Heart left ventricle (tissue), 16 donors: ENCODE data around the gene CD300C. TPM values are rescaled to one million over a fixed set of nuclear protein-coding genes. Genes with fewer than 3 reads are reported as not detected.

ENCODE experiments used
- ATAC-seq, 4 donors: fragments of 200-7000 bp; cut with Tn5 transposase; one replicate each; pipeline ENCODE4 v1.9.1; 2020 to 2022; ENCODE audit warnings: moderate library complexity in 4 of 4, mild to moderate bottlenecking in 3 of 4, moderate number of reproducible peaks in 1 of 4
- DNase-seq, 5 donors: peaks; one replicate each; pipeline ENCODE4 v3.0.0-alpha.2; 2020
- H3K27ac ChIP-seq, 12 donors: fragments of 200-600 bp; sonication (generic) in 4 of 12; one replicate each; pipeline versions ENCODE4 v1.5.0 to v1.8.0; 2016 to 2022; ENCODE audit warnings: mild to moderate bottlenecking in 2 of 12
- H3K27me3 ChIP-seq, 9 donors: fragments of 200-600 bp; sonication (generic) in 2 of 9; one replicate each; pipeline versions ENCODE4 v1.5.1 to v1.8.0; 2016 to 2022; ENCODE audit warnings: mild to moderate bottlenecking in 3 of 9
- H3K36me3 ChIP-seq, 9 donors: fragments of 200-600 bp; sonication (generic) in 2 of 9; one replicate each; pipeline versions ENCODE4 v1.5.0 to v1.8.0; 2018 to 2022; ENCODE audit warnings: mild to moderate bottlenecking in 2 of 9
- H3K4me1 ChIP-seq, 12 donors: fragments of 200-600 bp; sonication (generic) in 4 of 12; one replicate each; pipeline versions ENCODE4 v1.5.0 to v1.8.0; 2016 to 2022; ENCODE audit warnings: mild to moderate bottlenecking in 3 of 12
- H3K4me3 ChIP-seq, 12 donors: fragments of 200-600 bp; sonication (generic) in 4 of 12; one replicate each; pipeline versions ENCODE4 v1.5.0 to v1.8.0; 2017 to 2022; ENCODE audit warnings: mild to moderate bottlenecking in 9 of 12, moderate library complexity in 4 of 12
- H3K9me3 ChIP-seq, 12 donors: fragments of 200-600 bp; sonication (generic) in 4 of 12; one replicate each; pipeline versions ENCODE4 v1.5.0 to v1.8.0; 2016 to 2022; ENCODE audit warnings: mild to moderate bottlenecking in 1 of 12
- POLR2A ChIP-seq, 2 donors: fragments of 450-650 bp; IDR thresholded peaks; one replicate each; pipeline ENCODE4 v1.6.1; 2017; ENCODE audit warnings: antibody characterized with exemption in 2 of 2, mild to moderate bottlenecking in 2 of 2, moderate library complexity in 2 of 2
- whole genome bisulfite sequencing, 4 donors: extraction: QIAGEN DNeasy Blood & Tissue Kit in 2 of 4; methylation state at CpG; one replicate each; pipeline versions ENCODE4 v1.1.5 to v1.1.7; 2013 to 2018; 5-methylcytosine and 5-hydroxymethylcytosine counted together
- intact Hi-C, 10 donors: fragments of 100-400 bp; cut with DNase I; formaldehyde crosslinking; loops; one replicate each; pipeline versions ENCODE4 v1.11.1 to v1.14.2; 2022
- polyA plus RNA-seq, 2 donors: library from polyadenylated mRNA; stranded (reverse); fragments of 200-250 nt; gene quantifications; one replicate each; pipeline ENCODE4 v1.2.3, GENCODE V29; 2013
- total RNA-seq, 9 donors: library from RNA; depleted of rRNA in 2 of 9; stranded (reverse); fragments of >200 nt in 2 of 9; fragmentation: NEBNext Ultra II Directional in 3 of 9; extraction: Animal tissue kit (Norgen Biotek cat#: 25700) in 3 of 9; gene quantifications; one replicate each; pipeline versions ENCODE4 v1.1.0 to v1.2.4, GENCODE V29; 2016 to 2023
- TF ChIP-seq, protein P1 (sequence below), 12 donors: fragments of 200-600 bp; sonication (generic) in 4 of 12; IDR thresholded peaks; one replicate each; pipeline versions ENCODE4 v1.5.0 to v1.8.0; 2018 to 2022; ENCODE audit warnings: antibody characterized with exemption in 12 of 12, mild to moderate bottlenecking in 5 of 12
- donor health status: ischemic (EF 13 %, LVEDD 7.1; RV severe dilation, severe dysfunction).
- donor health status: healthy with polysubstance abuse.
- donor health status: DM: no; HTN: yes; CAD: no.
- donor health status: DM: no; HTN: no; CAD: no.
- donor health status: ischemic (EF 25% LVEDD 6.9; RV normal size, moderate dysfunction).
- donor health status: ischemic (EF 25% LVEDD 5.7; RV mildly dilated, moderate dysfunction).
- donor health status: healthy.
- donor health status: DM: yes; HTN: yes; CAD: no.
- donor health status: ischemic (EF 35%, LVEDD 5.7; RV mildly dilated, moderate dysfunction).
- donor health status: nonischemic (EF 11% LVEDD 7.7; RV severe dilation, severe dysfunction).
- donor health status: DM: yes; HTN: yes; CAD: no.
- donor health status: PGD.
- donor health status: ischemic (EF 29% LVEDD 5.4; RV normal size, mild dysfunction).
- donor health status: nonischemic (EF 23%, LVEDD 6.1; RV moderate dilation, normal function).

Gene CD300C
- total and polyA plus RNA-seq, 11 donors, result 0.11 to 5.0 (median 0.61) TPM; not detected in 3

DNA sequence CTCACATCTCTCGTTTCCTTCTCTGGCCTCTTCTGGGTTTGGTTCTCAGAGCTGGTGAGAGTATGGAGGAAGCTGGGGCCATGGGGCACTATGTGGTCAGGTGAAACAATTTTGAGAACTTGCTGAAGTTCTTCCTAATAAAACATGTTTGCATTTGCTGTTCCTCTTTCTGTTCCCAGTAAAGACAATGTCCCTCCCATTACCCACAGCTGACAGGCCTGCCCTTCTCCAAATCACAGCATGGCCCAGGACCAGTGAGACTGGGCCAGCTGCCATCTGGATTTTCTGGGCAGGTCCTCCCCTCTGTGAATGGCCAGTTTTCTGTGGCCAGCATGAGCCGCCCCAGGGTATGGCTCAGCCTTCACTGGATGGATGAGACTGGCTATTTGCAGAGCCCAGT lies 21.5 kb upstream of the CD300C start, which contains the start of gene CD300H:
CD300H (minus strand) TSS at position 113 of the 400 bp plus-strand sequence.
- Histone ChIP-seq H3K4me1 (peaks cover 0 to 32% (median 0%) of the 10 kb centered on the region in 12 donors), H3K36me3 (no peaks in the 10 kb centered on the region), H3K4me3 (peak within 1 kb of the TSS in 1 of 12 donors; percentile 21), H3K27me3 (peaks cover 0 to 16% (median 0%) of the 10 kb centered on the region in 9 donors), H3K9me3 (peaks cover 0 to 4% (median 0%) of the 10 kb centered on the region in 12 donors), H3K27ac (peak within 1 kb of the TSS in 1 of 12 donors; percentile 76)
- intact Hi-C loops, result no loop called here
- no peak for DNase-seq
- WGBS, 4 donors, result 73 to 89% (median 74%) methylated on average over 1 to 2 of the region's 2 CpGs
- peak in 3 of 4 donors; percentile 28 to 52 (median 45) for ATAC-seq
- TF ChIP-seq POLR2A (IDR thresholded peaks at IDR 0.05), result no peak
- TF ChIP-seq, protein P1, sequence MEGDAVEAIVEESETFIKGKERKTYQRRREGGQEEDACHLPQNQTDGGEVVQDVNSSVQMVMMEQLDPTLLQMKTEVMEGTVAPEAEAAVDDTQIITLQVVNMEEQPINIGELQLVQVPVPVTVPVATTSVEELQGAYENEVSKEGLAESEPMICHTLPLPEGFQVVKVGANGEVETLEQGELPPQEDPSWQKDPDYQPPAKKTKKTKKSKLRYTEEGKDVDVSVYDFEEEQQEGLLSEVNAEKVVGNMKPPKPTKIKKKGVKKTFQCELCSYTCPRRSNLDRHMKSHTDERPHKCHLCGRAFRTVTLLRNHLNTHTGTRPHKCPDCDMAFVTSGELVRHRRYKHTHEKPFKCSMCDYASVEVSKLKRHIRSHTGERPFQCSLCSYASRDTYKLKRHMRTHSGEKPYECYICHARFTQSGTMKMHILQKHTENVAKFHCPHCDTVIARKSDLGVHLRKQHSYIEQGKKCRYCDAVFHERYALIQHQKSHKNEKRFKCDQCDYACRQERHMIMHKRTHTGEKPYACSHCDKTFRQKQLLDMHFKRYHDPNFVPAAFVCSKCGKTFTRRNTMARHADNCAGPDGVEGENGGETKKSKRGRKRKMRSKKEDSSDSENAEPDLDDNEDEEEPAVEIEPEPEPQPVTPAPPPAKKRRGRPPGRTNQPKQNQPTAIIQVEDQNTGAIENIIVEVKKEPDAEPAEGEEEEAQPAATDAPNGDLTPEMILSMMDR (IDR thresholded peaks at IDR 0.05), result no peak

DNA sequence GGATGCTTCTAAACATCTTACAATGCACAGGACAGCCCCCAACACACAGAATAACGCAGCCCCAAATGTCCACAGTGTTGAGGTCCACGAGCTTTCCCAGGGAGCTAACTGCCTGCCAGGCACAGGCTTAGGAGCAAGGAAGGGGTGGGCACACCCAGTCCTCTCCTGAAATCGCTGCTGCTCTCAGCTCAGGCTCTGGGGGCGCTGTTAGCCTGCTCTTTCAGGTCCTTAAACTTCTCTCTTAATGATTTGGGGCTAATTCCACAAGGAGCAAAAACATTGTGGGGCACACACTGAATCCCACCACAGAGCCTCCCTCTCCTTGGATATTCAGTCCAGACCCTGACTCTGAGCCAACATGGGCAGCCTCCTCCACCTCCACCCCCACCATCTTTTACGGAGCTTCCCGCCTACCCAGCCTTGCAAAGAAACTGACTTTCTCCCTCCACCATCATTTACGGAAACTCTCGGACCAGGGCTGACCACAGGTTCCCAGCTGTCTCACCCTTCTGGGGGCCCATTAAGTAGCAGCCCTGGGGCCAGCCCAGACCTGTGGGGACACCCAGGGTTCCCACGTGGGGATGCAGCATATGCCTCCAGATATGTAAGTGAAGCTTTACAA lies 20.3 kb upstream of the CD300C start:
- intact Hi-C loops, result no loop called here
- H3K27me3 ChIP-seq, result peaks cover 0 to 21% (median 0%) of the 10 kb centered on the region in 9 donors
- DNase-seq (peak in 1 of 5 donors; percentile 43), ATAC-seq (peak in 2 of 4 donors; percentile 31 to 46)
- no peaks in the 10 kb centered on the region for H3K9me3 ChIP-seq
- H3K4me1 ChIP-seq, result peaks cover 0 to 32% (median 0%) of the 10 kb centered on the region in 12 donors
- WGBS, 4 donors, result 28 to 40% (median 34%) methylated on average over 9 of the region's 9 CpGs
- no peak overlapping the region for H3K27ac ChIP-seq
- TF ChIP-seq POLR2A (IDR thresholded peaks at IDR 0.05), result no peak
- TF ChIP-seq, protein P1 (IDR thresholded peaks at IDR 0.05), result peak; percentile 19 to 55 (median 36)
- peak overlapping the region in 1 of 12 donors; percentile 10 for H3K4me3 ChIP-seq
- H3K36me3 ChIP-seq, result no peaks in the 10 kb centered on the region

DNA sequence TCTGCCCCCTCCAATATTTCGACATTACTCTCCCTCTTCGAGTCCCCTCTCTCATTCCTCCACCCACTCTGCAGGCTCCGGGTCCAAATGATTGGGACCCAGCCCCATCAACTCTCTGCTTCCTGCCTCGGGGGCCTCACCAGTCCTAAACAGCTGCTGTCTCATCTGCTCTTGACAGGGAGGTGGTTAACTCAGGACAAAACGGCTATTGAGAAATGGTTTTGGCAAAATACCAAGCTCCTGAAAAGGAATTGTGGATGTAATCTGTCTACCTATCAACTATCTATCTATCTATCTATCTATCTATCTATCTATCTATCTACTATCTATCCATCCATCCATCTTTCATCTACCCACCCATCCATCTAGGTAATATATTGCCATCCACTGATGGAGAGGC lies 19.2 kb upstream of the CD300C start:
- no peak for DNase-seq
- intact Hi-C loops, result no loop called here
- WGBS, 4 donors, result 42 to 61% (median 52%) methylated on average over 5 of the region's 5 CpGs
- Histone ChIP-seq H3K4me1 (peaks cover 0 to 32% (median 0%) of the 10 kb centered on the region in 12 donors), H3K27me3 (peaks cover 0 to 23% (median 0%) of the 10 kb centered on the region in 9 donors), H3K36me3 (no peaks in the 10 kb centered on the region), H3K27ac (no peak overlapping the region), H3K4me3 (no peak overlapping the region), H3K9me3 (no peaks in the 10 kb centered on the region)
- TF ChIP-seq POLR2A (IDR thresholded peaks at IDR 0.05), result no peak
- TF ChIP-seq, protein P1 (IDR thresholded peaks at IDR 0.05), result no peak
- no peak for ATAC-seq

DNA sequence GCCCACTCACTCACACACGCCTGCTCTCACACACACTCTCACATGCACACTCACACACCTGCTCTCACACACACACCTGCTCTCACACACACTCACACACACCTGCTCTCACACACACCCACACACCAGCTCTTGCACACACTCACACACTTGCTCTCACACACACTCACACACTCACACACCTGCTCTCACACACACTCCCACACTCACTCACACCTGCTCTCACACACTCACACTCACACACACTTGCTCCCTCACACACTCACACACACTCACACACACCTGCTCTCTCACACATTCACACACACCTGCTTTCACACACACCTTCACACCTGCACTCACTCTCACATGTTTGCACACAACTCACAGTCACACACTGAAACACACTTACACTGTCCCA lies 17.4 kb upstream of the CD300C start:
- intact Hi-C loops, result no loop called here
- peaks cover 0 to 30% (median 0%) of the 10 kb centered on the region in 9 donors for H3K27me3 ChIP-seq

More for the DNA sequence above, 17.4 kb upstream of the CD300C start:
- Histone ChIP-seq H3K27ac (no peak overlapping the region), H3K36me3 (no peaks in the 10 kb centered on the region), H3K4me1 (peaks cover 0 to 22% (median 0%) of the 10 kb centered on the region in 12 donors), H3K4me3 (no peak overlapping the region), H3K9me3 (no peaks in the 10 kb centered on the region)
- WGBS, 4 donors, result 88 to 97% (median 91%) methylated on average over 1 of the region's 1 CpG
- TF ChIP-seq, protein P1 (IDR thresholded peaks at IDR 0.05), result no peak
- DNase-seq (no peak), ATAC-seq (no peak)
